ENCODE measurements around the gene RBP3. TPM values are rescaled to one million over a fixed set of nuclear protein-coding genes. Genes with fewer than 3 reads are reported as not detected.

Gene RBP3
- total and polyA plus RNA-seq, 2 donors (not counting 3 experiments of a cell fraction or from before 2014, with no cell fraction given), result not detected

- no peak for DNase-seq (ENCODE audit: low read depth, low spot score)
- ChIA-PET POLR2A (no interaction called here), CTCF (interaction anchor here (1.2 to 1.3 kb wide), 2 partner anchors 10 to 22 kb away, joined by 3 to 5 read pairs; no protein-coding TSS in a partner anchor)
- H3K9me1 ChIP-seq (replicated peaks; ENCODE audit: control insufficient read depth, extremely low read depth, insufficient read depth, low read length), result no peaks in the 10 kb centered on the region
- no peak overlapping the region for H3K4me3 ChIP-seq (replicated peaks in 1 of 3; ENCODE audit: insufficient read depth in 1 of 3, low read depth in 1 of 3, low read length in 3 of 3)
- H4K20me1 ChIP-seq (replicated peaks; ENCODE audit: control insufficient read depth, extremely low read depth, insufficient read depth, low read length), result no peaks in the 10 kb centered on the region
- no peaks in the 10 kb centered on the region for H3K79me2 ChIP-seq (ENCODE audit: control insufficient read depth, insufficient read depth, low read length)
- TF ChIP-seq POLR2A (IDR thresholded peaks at IDR 0.05; ENCODE audit: low read depth, low read length), result no peak
- TF ChIP-seq MYC (IDR thresholded peaks at IDR 0.05; ENCODE audit: low read depth, low read length), result no peak
- no peak for TF ChIP-seq EZH2 (IDR thresholded peaks at IDR 0.05; ENCODE audit: borderline replicate concordance, low read depth, low read length, severe bottlenecking)
- TF ChIP-seq GATA2 (IDR thresholded peaks at IDR 0.05; ENCODE audit: insufficient read depth, insufficient read length, low read depth, low read length), result no peak
- TF ChIP-seq POLR2AphosphoS5 (IDR thresholded peaks at IDR 0.05; ENCODE audit: insufficient read depth, low read depth, low read length), result no peak
- no peak for TF ChIP-seq JUN (IDR thresholded peaks at IDR 0.05; ENCODE audit: borderline replicate concordance, insufficient read depth, insufficient read length, low read depth)
- TF ChIP-seq FOS (IDR thresholded peaks at IDR 0.05; ENCODE audit: borderline replicate concordance, insufficient read depth, low read length), result no peak
- no peak for TF ChIP-seq CTCF (IDR thresholded peaks at IDR 0.05; ENCODE audit: extremely low read depth in 1 of 2, insufficient read depth in 1 of 2, low read depth in 1 of 2, low read length in 2 of 2)
- TF ChIP-seq MAX (IDR thresholded peaks at IDR 0.05; ENCODE audit: insufficient read depth, insufficient read length), result no peak
- H3K4me2 ChIP-seq (ENCODE audit: insufficient read depth, low read length), result no peak overlapping the region
- H3K9me3 ChIP-seq (replicated peaks; ENCODE audit: control insufficient read depth, insufficient read depth, low read length), result no peaks in the 10 kb centered on the region
- no peak for FAIRE-seq
- no TSS peak for BruUV-seq (replicated peaks)
- H3K4me1 ChIP-seq (ENCODE audit: control insufficient read depth, extremely low read depth, insufficient read depth, low read length), result no peaks in the 10 kb centered on the region
- intact Hi-C loops (cut with micrococcal nuclease) (no loop called here), dilution Hi-C loops (cut with MboI; ENCODE audit: extremely low pct_ligation_motif_present, low sequenced_read_pairs) (no loop called here)
- no peak overlapping the region for H3K27ac ChIP-seq (ENCODE audit: insufficient read depth, low read depth, low read length)
- peaks cover 0 to 8% of the 10 kb centered on the region in 2 experiments for H3K27me3 ChIP-seq (ENCODE audit: control insufficient read depth in 2 of 2, insufficient read depth in 2 of 2, low read length in 2 of 2)
- H3K9ac ChIP-seq (replicated peaks; ENCODE audit: extremely low read depth, insufficient read depth, low read length), result no peak overlapping the region
- H2AFZ ChIP-seq (ENCODE audit: low read depth, low read length), result no peak overlapping the region
- no peaks in the 10 kb centered on the region for H3K36me3 ChIP-seq (ENCODE audit: control insufficient read depth in 2 of 2, extremely low read depth in 1 of 2, insufficient read depth in 2 of 2, low read length in 2 of 2)
Measured at GRCh38 chr10:47333532-47333931, 14.6 kb upstream of the RBP3 start.

All from endothelial cell of umbilical vein (primary cell).